AG09309 (cell line): ENCODE measurements around the gene RASSF7.

Source experiments
- DNase-seq: peaks from one replicate; pipeline ENCODE4 v3.0.0-alpha.2; 2010; ENCODE audit warnings: low read depth
- H3K4me3 ChIP-seq: 2 replicates; pipeline ENCODE4 v1.5.1; 2011; ENCODE audit warnings: mild to moderate bottlenecking, low read depth, low read length, moderate library complexity; ENCODE audit not compliant: control insufficient read depth
- CTCF ChIP-seq: IDR thresholded peaks from 2 replicates; pipeline ENCODE4 v1.5.1; 2011; ENCODE audit warnings: mild to moderate bottlenecking, low read depth, low read length, inconsistent platforms; ENCODE audit not compliant: insufficient read depth, control insufficient read depth; ENCODE audit errors: missing control alignments

Gene RASSF7

GRCh38 chr11:556662-557256 lies 4.0 kb upstream of the RASSF7 start:
- no peak for DNase-seq
- no peak for TF ChIP-seq CTCF
- H3K4me3 ChIP-seq = no peak overlapping the region

GRCh38 chr11:557328-558132 lies 3.2 kb upstream of the RASSF7 start:
- no peak overlapping the region for H3K4me3 ChIP-seq
- no peak for DNase-seq
- TF ChIP-seq CTCF = no peak

- DNase-seq = no peak
- TF ChIP-seq CTCF = no peak
- H3K4me3 ChIP-seq = no peak overlapping the region
Observed at GRCh38 chr11:558503-558902, 2.3 kb upstream of the RASSF7 start.

- H3K4me3 ChIP-seq = no peak overlapping the region
- TF ChIP-seq CTCF = no peak
- no peak for DNase-seq
Observed at GRCh38 chr11:559020-559620, 1.6 kb upstream of the RASSF7 start.

GRCh38 chr11:559712-560304 lies 962 bp upstream of the RASSF7 start:
- TF ChIP-seq CTCF = no peak
- DNase-seq = no peak
- H3K4me3 ChIP-seq = peak overlapping the region; percentile 58

- no peak for DNase-seq
- peak overlapping the region; percentile 47 for H3K4me3 ChIP-seq
- no peak for TF ChIP-seq CTCF
Observed at GRCh38 chr11:561148-562003, 606 bp downstream of the RASSF7 start.
